Tibial artery (tissue), 4 donors: Measurements from ENCODE around the gene METTL4.
A peak's percentile ranks its signal among the peaks of the same experiment; 100 is the strongest.

Experiments
- DNase-seq, 2 donors: peaks; one replicate each; pipeline ENCODE4 v3.0.0-alpha.2; 2019
- H3K27ac ChIP-seq, 2 donors: fragments of 200-600 bp; sonication (generic) in 1 of 2; 1 replicate in 1 of 2; 2 replicates in 1 of 2; pipeline ENCODE4 v1.5.1; 2018 to 2019; ENCODE audit warnings: mild to moderate bottlenecking in 1 of 2
- H3K27me3 ChIP-seq, 2 donors: fragments of 200-600 bp; sonication (generic) in 1 of 2; one replicate each; pipeline versions ENCODE4 v1.5.1 to v1.6.0; 2016 to 2019
- H3K36me3 ChIP-seq, 3 donors: fragments of 200-600 bp; sonication (generic) in 2 of 3; one replicate each; pipeline ENCODE4 v1.5.1; 2016 to 2019; ENCODE audit warnings: mild to moderate bottlenecking in 2 of 3
- H3K4me1 ChIP-seq, 4 donors: fragments of 200-600 bp; sonication (generic) in 2 of 4; 1 replicate in 3 of 4; 2 replicates in 1 of 4; pipeline ENCODE4 v1.5.1; 2016 to 2019
- H3K4me3 ChIP-seq, 2 donors: fragments of 200-600 bp; sonication (generic) in 1 of 2; 1 replicate in 1 of 2; 2 replicates in 1 of 2; pipeline ENCODE4 v1.5.1; 2018 to 2019; ENCODE audit warnings: mild to moderate bottlenecking in 2 of 2
- H3K9me3 ChIP-seq, 3 donors: fragments of 200-600 bp; sonication (generic) in 1 of 3; one replicate each; pipeline ENCODE4 v1.5.1; 2016 to 2019
- intact Hi-C: fragments of 100-400 bp; cut with DNase I; formaldehyde crosslinking; loops from one replicate; pipeline ENCODE4 v1.15.0; 2023; ENCODE audit warnings: low total_unique reads
- TF ChIP-seq, protein P1 (sequence below), 2 experiments: fragments of 200-600 bp in 1 of 2; fragments of 450-650 bp in 1 of 2; IDR thresholded peaks; one replicate each; pipeline ENCODE4 v1.5.1; 2017 to 2019; ENCODE audit warnings: antibody characterized with exemption in 2 of 2, mild to moderate bottlenecking in 1 of 2, moderate library complexity in 1 of 2

The METTL4 gene

DNA sequence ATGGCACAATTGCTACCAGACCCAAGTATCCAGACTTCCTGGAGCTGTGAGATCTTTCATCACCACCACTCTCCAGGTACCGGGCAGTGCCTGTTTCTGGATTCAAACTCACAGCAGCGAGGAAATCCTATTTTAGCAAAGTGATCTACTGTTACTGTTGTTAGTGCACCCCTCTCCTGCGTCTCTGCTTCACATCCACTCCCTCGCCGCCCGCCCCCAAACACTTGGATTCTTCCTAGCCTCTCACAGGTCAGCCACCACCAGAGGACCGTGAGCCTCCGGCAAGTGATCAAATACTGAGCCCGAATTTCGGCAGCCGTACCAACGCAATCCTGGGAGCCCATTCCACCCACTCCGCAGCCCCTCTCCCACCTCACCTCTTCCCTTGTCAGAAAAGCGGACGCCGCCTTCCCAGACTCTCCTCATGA, 519 bp downstream of the METTL4 start:
- Histone ChIP-seq H3K9me3 (no peaks in the 10 kb centered on the region), H3K36me3 (peaks cover 0 to 6% (median 0%) of the 10 kb centered on the region in 3 donors), H3K27me3 (no peaks in the 10 kb centered on the region), H3K4me1 (peaks cover 0 to 24% (median 17%) of the 10 kb centered on the region in 4 donors), H3K27ac (peak overlapping the region; percentile 97), H3K4me3 (peak overlapping the region; percentile 65 to 75)
- TF ChIP-seq, protein P1, sequence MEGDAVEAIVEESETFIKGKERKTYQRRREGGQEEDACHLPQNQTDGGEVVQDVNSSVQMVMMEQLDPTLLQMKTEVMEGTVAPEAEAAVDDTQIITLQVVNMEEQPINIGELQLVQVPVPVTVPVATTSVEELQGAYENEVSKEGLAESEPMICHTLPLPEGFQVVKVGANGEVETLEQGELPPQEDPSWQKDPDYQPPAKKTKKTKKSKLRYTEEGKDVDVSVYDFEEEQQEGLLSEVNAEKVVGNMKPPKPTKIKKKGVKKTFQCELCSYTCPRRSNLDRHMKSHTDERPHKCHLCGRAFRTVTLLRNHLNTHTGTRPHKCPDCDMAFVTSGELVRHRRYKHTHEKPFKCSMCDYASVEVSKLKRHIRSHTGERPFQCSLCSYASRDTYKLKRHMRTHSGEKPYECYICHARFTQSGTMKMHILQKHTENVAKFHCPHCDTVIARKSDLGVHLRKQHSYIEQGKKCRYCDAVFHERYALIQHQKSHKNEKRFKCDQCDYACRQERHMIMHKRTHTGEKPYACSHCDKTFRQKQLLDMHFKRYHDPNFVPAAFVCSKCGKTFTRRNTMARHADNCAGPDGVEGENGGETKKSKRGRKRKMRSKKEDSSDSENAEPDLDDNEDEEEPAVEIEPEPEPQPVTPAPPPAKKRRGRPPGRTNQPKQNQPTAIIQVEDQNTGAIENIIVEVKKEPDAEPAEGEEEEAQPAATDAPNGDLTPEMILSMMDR (IDR thresholded peaks at IDR 0.05), result no peak
- peak; percentile 76 to 84 for DNase-seq
- intact Hi-C loops, result loop anchor here (5.0 kb wide), 1 partner anchor 82 kb away; no protein-coding TSS in a partner anchor

- TF ChIP-seq, protein P1 (IDR thresholded peaks at IDR 0.05), result no peak
- Histone ChIP-seq H3K27ac (peak overlapping the region in 1 of 2 donors; percentile 97), H3K36me3 (peaks cover 0 to 6% (median 6%) of the 10 kb centered on the region in 3 donors), H3K4me1 (peaks cover 0 to 24% (median 17%) of the 10 kb centered on the region in 4 donors), H3K9me3 (no peaks in the 10 kb centered on the region), H3K27me3 (no peaks in the 10 kb centered on the region), H3K4me3 (peak overlapping the region; percentile 65 to 75)
- intact Hi-C loops, result loop anchor here (5.0 kb wide), 1 partner anchor 83 kb away; no protein-coding TSS in a partner anchor
- no peak for DNase-seq
These were observed 1.7 kb downstream of the METTL4 start for GRCh38 chr18:2569338-2570207.

GRCh38 chr18:2568605-2569004, 2.7 kb downstream of the METTL4 start:
- Histone ChIP-seq H3K9me3 (no peaks in the 10 kb centered on the region), H3K27me3 (no peaks in the 10 kb centered on the region), H3K4me1 (peaks cover 0 to 24% (median 17%) of the 10 kb centered on the region in 4 donors), H3K27ac (no peak overlapping the region), H3K4me3 (no peak overlapping the region), H3K36me3 (peaks cover 0 to 6% (median 6%) of the 10 kb centered on the region in 3 donors)
- TF ChIP-seq, protein P1 (IDR thresholded peaks at IDR 0.05), result no peak
- DNase-seq, result no peak
- intact Hi-C loops, result no loop called here

DNA sequence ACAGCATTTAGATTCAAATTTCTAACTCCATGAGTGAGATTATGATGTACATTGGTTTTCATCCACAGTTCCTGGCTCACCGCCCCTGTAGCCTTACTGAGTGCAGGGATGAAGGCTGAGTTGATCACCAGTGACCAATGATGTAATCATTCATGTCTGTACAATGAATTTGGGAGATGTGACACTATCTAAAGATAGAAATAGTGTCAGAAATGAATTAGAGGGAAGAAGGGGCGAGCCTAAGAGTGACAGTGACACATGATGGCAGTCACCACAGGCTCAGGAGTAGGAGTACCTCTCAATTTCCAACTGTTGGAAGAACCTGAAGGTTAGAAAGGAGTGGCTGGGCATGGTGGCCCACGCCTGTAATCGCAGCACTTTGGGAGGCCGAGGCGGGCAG, 3.2 kb downstream of the METTL4 start:
- Histone ChIP-seq H3K4me3 (no peak overlapping the region), H3K9me3 (no peaks in the 10 kb centered on the region), H3K4me1 (peaks cover 0 to 24% (median 17%) of the 10 kb centered on the region in 4 donors), H3K36me3 (peaks cover 0 to 6% (median 6%) of the 10 kb centered on the region in 3 donors), H3K27me3 (no peaks in the 10 kb centered on the region), H3K27ac (no peak overlapping the region)
- intact Hi-C loops, result no loop called here
- TF ChIP-seq, protein P1 (IDR thresholded peaks at IDR 0.05), result no peak
- no peak for DNase-seq

DNA sequence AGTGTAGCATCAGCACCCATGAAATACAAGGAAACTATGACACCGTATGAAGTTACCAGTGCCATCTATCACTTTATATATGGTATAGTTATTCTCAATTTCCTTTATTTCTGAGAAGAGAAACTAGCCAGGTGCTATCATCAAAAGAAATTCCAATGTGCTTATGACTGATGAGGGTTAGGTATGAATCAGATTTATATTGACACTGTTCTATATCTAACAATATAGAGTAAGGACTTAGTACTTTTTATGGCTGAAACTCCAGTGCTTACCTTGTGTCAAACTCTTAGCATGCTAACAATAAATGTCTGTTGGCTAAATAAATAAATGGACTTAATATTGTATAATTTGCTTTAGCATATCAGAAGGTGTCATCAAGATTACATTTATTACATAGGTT, 6.9 kb downstream of the METTL4 start:
- peaks cover 0 to 7% (median 2%) of the 10 kb centered on the region in 4 donors for H3K4me1 ChIP-seq
- TF ChIP-seq, protein P1 (IDR thresholded peaks at IDR 0.05), result no peak
- peaks cover 6 to 18% (median 14%) of the 10 kb centered on the region in 3 donors for H3K36me3 ChIP-seq
- no peak overlapping the region for H3K4me3 ChIP-seq
- H3K27me3 ChIP-seq, result no peaks in the 10 kb centered on the region
- H3K27ac ChIP-seq, result no peak overlapping the region
- H3K9me3 ChIP-seq, result no peaks in the 10 kb centered on the region
- no peak for DNase-seq
- intact Hi-C loops, result no loop called here
